ENCODE data around the gene PUM2. TPM values are rescaled to one million over a fixed set of nuclear protein-coding genes. Genes with fewer than 3 reads are reported as not detected.

PUM2 gene
- total and polyA plus RNA-seq, 2 donors from 2014 or later, result 22.0 to 94.3 TPM

DNA sequence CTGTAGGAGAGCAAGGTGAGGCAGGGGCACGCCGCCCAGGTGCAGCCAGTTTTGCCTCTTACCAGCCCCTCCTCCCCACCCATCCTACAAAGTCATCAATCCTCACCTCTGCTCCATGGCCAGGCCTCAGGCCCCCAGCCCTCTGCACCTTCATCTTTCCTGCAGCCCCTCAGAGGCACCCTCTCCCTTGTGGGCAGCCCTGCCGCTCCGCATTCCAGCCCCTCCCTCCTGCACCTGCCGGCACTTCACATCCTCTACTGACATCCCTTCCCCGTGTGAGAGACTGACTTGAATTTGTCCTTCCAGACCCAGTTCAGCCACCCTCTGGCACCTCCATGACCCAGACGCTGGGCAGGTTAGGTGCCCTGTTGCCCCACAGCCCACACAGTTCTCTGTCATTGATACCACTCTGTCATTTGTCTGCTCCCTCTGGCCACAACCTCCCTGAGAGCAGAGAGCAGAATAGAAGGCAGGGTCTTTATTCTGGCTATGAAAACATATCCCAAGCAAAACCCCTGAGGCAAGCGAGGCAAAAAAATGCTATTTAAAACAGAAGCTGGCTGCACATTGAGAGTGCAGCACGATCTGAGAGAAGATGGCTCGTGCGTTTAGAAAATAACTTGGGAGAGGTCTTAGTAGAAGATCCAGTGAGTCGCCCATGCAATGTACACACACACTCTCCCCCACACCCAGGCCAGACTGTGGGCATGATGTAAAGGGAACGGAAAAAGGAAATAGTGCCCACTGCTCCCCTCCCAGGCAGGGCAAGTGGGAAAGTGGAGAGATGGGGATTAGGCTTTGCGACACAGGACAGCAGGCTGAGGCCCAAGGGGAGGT lies 151.6 kb downstream of the PUM2 start:
- TF ChIP-seq CTCF (IDR thresholded peaks at IDR 0.05; ENCODE audit: borderline replicate concordance, extremely low read depth, insufficient read depth), result no peak
- H3K4me3 ChIP-seq (ENCODE audit: low read length in 3 of 3), result no peak overlapping the region
- DNase-seq (no peak), FAIRE-seq (no peak)
- no peaks in the 10 kb centered on the region for H3K9me3 ChIP-seq (ENCODE audit: control insufficient read depth in 2 of 3, insufficient read depth in 1 of 3, low read length in 3 of 3)
- H3K4me1 ChIP-seq (ENCODE audit: control insufficient read depth in 2 of 3, insufficient read depth in 2 of 3, low read depth in 1 of 3, low read length in 3 of 3), result peaks cover 2 to 9% (median 6%) of the 10 kb centered on the region in 3 donors
- H3K27me3 ChIP-seq (ENCODE audit: control insufficient read depth, insufficient read depth, low read length), result no peaks in the 10 kb centered on the region
- peaks cover 0 to 11% (median 3%) of the 10 kb centered on the region in 3 donors for H3K36me3 ChIP-seq (ENCODE audit: control insufficient read depth in 2 of 3, insufficient read depth in 3 of 3, low read length in 3 of 3)
- H3K27ac ChIP-seq (ENCODE audit: low read depth in 2 of 2, low read length in 2 of 2), result peak overlapping the region in 1 of 2 donors; percentile 35
- H3K9ac ChIP-seq (ENCODE audit: low read length in 3 of 3), result no peak overlapping the region
- intact Hi-C loops (cut with DNase I), result no loop called here

Other genes with a start within 250 kb of the PUM2 start
- 266 TPM for gene SDC1, start 125.7 kb downstream of the PUM2 start, total RNA-seq
- gene SDC1, start 125.7 kb downstream of the PUM2 start, polyA plus RNA-seq (ENCODE audit: insufficient read depth, low read depth, low replicate concordance), result 206 TPM
- 487 TPM for gene RHOB, start 96.2 kb upstream of the PUM2 start, total RNA-seq
- 241 TPM for gene RHOB, start 96.2 kb upstream of the PUM2 start, polyA plus RNA-seq (ENCODE audit: insufficient read depth, low read depth, low replicate concordance)